Pancreas (tissue), 10 donors: Measurements from ENCODE around the gene PEX14. TPM values are rescaled to one million over a fixed set of nuclear protein-coding genes. Genes with fewer than 3 reads are reported as not detected.
A peak's percentile ranks its signal among the peaks of the same experiment; 100 is the strongest.

Experiments used
- ATAC-seq, 4 donors: fragments of 200-7000 bp; cut with Tn5 transposase; one replicate each; pipeline versions ENCODE4 v1.8.0 to v1.9.1; 2020; ENCODE audit warnings: mild to moderate bottlenecking in 4 of 4, moderate library complexity in 4 of 4
- DNase-seq, 6 donors: peaks; one replicate each; pipeline ENCODE4 v3.0.0-alpha.2; 2020
- FAIRE-seq: peaks from 2 replicates; lab custom pipeline; 2012; peaks lifted over from hg19 to GRCh38; lab: Jason Lieb, UNC
- H3K27ac ChIP-seq, 4 donors: fragments of 200-600 bp; sonication (generic); 1 replicate in 3 of 4; 2 replicates in 1 of 4; pipeline versions ENCODE4 v1.5.0 to v1.8.0; 2020
- H3K27me3 ChIP-seq, 4 donors: fragments of 200-600 bp; one replicate each; pipeline ENCODE4 v1.8.0; 2021
- H3K36me3 ChIP-seq, 3 donors: fragments of 200-600 bp; sonication (generic) in 1 of 3; one replicate each; pipeline versions ENCODE4 v1.5.0 to v1.8.0; 2020 to 2021
- H3K4me1 ChIP-seq, 3 donors: fragments of 200-600 bp; one replicate each; pipeline ENCODE4 v1.8.0; 2021
- H3K4me3 ChIP-seq, 4 donors: fragments of 200-600 bp; sonication (generic) in 2 of 4; one replicate each; pipeline versions ENCODE4 v1.5.0 to v1.8.0; 2020 to 2021
- H3K9me3 ChIP-seq, 4 donors: fragments of 200-600 bp; one replicate each; pipeline ENCODE4 v1.8.0; 2021
- CTCF ChIP-seq, 4 donors: fragments of 200-600 bp; sonication (generic) in 3 of 4; IDR thresholded peaks; one replicate each; pipeline versions ENCODE4 v1.5.0 to v1.8.0; 2021; ENCODE audit warnings: antibody characterized with exemption in 4 of 4
- WGBS, 2 donors: extraction: QIAGEN DNeasy Blood & Tissue Kit; methylation state at CpG; one replicate each; pipeline ENCODE4 v1.1.7; 2013; 5-methylcytosine and 5-hydroxymethylcytosine counted together
- intact Hi-C, 3 donors: fragments of 100-400 bp; cut with DNase I; formaldehyde crosslinking; loops; one replicate each; pipeline versions ENCODE4 v1.11.1 to v1.14.2; 2022
- polyA plus RNA-seq, 2 donors: library from polyadenylated mRNA; stranded (reverse); fragments of 200-250 nt; gene quantifications; one replicate each; pipeline ENCODE4 v1.2.3, GENCODE V29; 2013
- total RNA-seq, 6 donors: library from RNA; stranded (reverse); fragmentation: NEBNext Ultra II Directional in 4 of 6; extraction: Animal tissue kit (Norgen Biotek cat#: 25700) in 4 of 6; gene quantifications; one replicate each; pipeline versions ENCODE4 v1.2.1 to v1.2.4, GENCODE V29; 2021 to 2023
- donor health status: healthy with polysubstance abuse.
- donor health status: DM: no; HTN: no; CAD: no; lungs with moderate emphysema.
- donor health status: DM: no; HTN: no; CAD: no.
- donor health status: control.
- donor health status: control.
- donor health status: Bipolar disorder and iron deficiency.
- donor health status: DM: yes; HTN: yes; CAD: no.
- donor health status: DM: no; HTN: no; CAD: no.
- donor health status: DM: no; HTN: no; CAD: no.
- donor health status: DM: yes; HTN: yes; CAD: no.

Gene PEX14
- total and polyA plus RNA-seq, 8 donors = 6.0 to 12.8 (median 8.2) TPM

- intact Hi-C loops = no loop called here
- Histone ChIP-seq H3K36me3 (peaks cover 0 to 7% (median 0%) of the 10 kb centered on the region in 3 donors), H3K4me1 (no peaks in the 10 kb centered on the region), H3K4me3 (no peak overlapping the region), H3K27me3 (no peaks in the 10 kb centered on the region), H3K9me3 (no peaks in the 10 kb centered on the region), H3K27ac (no peak overlapping the region)
- FAIRE-seq (no peak), DNase-seq (no peak), ATAC-seq (peak in 3 of 4 donors; percentile 8 to 60 (median 49))
- 63 to 69% methylated on average over 12 of the region's 12 CpGs for WGBS, 2 donors
- no peak for TF ChIP-seq CTCF (IDR thresholded peaks at IDR 0.05)
These were observed 177.9 kb downstream of the PEX14 start for GRCh38 chr1:10652626-10653025.

GRCh38 chr1:10653370-10654125, 178.8 kb downstream of the PEX14 start:
- no peak for FAIRE-seq
- no peak for DNase-seq
- intact Hi-C loops = no loop called here
- Histone ChIP-seq H3K27me3 (no peaks in the 10 kb centered on the region), H3K36me3 (peaks cover 0 to 7% (median 0%) of the 10 kb centered on the region in 3 donors), H3K27ac (no peak overlapping the region), H3K9me3 (no peaks in the 10 kb centered on the region), H3K4me1 (no peaks in the 10 kb centered on the region), H3K4me3 (no peak overlapping the region)
- no peak for ATAC-seq
- 94 to 95% methylated on average over 41 of the region's 41 CpGs for WGBS, 2 donors
- TF ChIP-seq CTCF (IDR thresholded peaks at IDR 0.05) = no peak

DNA sequence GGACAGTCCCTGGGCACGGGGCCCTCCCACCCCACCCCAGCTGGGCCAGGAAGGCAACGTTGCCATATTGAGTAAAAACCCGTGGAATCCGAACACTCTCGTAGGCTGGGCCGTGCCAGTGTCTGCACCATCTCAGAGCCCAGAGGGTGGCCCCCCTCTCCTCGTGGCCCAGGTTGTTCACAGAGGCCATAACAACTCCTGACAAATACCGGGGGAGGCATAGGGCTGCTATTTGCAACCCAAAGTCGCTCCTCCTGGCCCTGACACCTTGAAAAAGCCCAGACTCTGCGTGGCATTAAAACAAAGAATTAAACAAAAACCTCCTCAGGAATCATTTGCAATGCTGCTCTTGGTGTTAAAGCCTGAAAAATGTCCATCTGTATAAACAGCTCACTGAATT, 180.3 kb downstream of the PEX14 start:
- intact Hi-C loops = no loop called here
- Histone ChIP-seq H3K27me3 (no peaks in the 10 kb centered on the region), H3K9me3 (no peaks in the 10 kb centered on the region), H3K36me3 (peaks cover 0 to 18% (median 0%) of the 10 kb centered on the region in 3 donors), H3K4me1 (no peaks in the 10 kb centered on the region), H3K4me3 (no peak overlapping the region), H3K27ac (no peak overlapping the region)
- ATAC-seq (no peak), DNase-seq (no peak), FAIRE-seq (no peak)
- TF ChIP-seq CTCF (IDR thresholded peaks at IDR 0.05) = no peak
- WGBS, 2 donors = 89 to 93% methylated on average over 10 of the region's 10 CpGs

GRCh38 chr1:10656431-10656830, 181.7 kb downstream of the PEX14 start:
- intact Hi-C loops = no loop called here
- no peak overlapping the region for H3K27ac ChIP-seq

More at GRCh38 chr1:10656431-10656830, 181.7 kb downstream of the PEX14 start:
- Histone ChIP-seq H3K36me3 (peaks cover 0 to 18% (median 0%) of the 10 kb centered on the region in 3 donors), H3K4me3 (no peak overlapping the region), H3K9me3 (no peaks in the 10 kb centered on the region), H3K4me1 (no peaks in the 10 kb centered on the region), H3K27me3 (no peaks in the 10 kb centered on the region)
- FAIRE-seq (no peak), DNase-seq (no peak), ATAC-seq (no peak)
- TF ChIP-seq CTCF (IDR thresholded peaks at IDR 0.05) = no peak
- 93 to 95% methylated on average over 15 of the region's 15 CpGs for WGBS, 2 donors
